Mucosa of descending colon (tissue), 3 donors: Measurements from ENCODE around the gene G6PC1. TPM values are rescaled to one million over a fixed set of nuclear protein-coding genes. Genes with fewer than 3 reads are reported as not detected.
A peak's percentile ranks its signal among the peaks of the same experiment; 100 is the strongest.
"Not testable (repeated sequence)": the region's sequence is repeated elsewhere in the genome, so short reads cannot be mapped to it uniquely, and the experiment has no call there.

Source experiments
- ATAC-seq: fragments of 200-7000 bp; cut with Tn5 transposase; one replicate; pipeline ENCODE4 v1.9.1; 2020; ENCODE audit warnings: mild to moderate bottlenecking, moderate library complexity
- DNase-seq, 3 donors: peaks; one replicate each; pipeline ENCODE4 v3.0.0-alpha.2; 2020
- H3K36me3 ChIP-seq: fragments of 200-600 bp; one replicate; pipeline ENCODE4 v1.8.0; 2021; ENCODE audit warnings: low read depth, mild to moderate bottlenecking
- H3K4me1 ChIP-seq: fragments of 200-600 bp; one replicate; pipeline ENCODE4 v1.8.0; 2021; ENCODE audit warnings: low read depth, mild to moderate bottlenecking
- H3K4me3 ChIP-seq: fragments of 200-600 bp; one replicate; pipeline ENCODE4 v1.8.0; 2021; ENCODE audit warnings: mild to moderate bottlenecking
- H3K9me3 ChIP-seq: fragments of 200-600 bp; one replicate; pipeline ENCODE4 v1.8.0; 2021; ENCODE audit warnings: mild to moderate bottlenecking
- intact Hi-C, 2 donors: fragments of 100-400 bp; cut with DNase I in 1 of 2; cut with micrococcal nuclease in 1 of 2; formaldehyde crosslinking; loops; one replicate each; pipeline versions ENCODE4 v1.11.0 to v1.11.1; 2022; cut with DNase I, micrococcal nuclease
- total RNA-seq, 3 donors: library from RNA; stranded (reverse); fragmentation: NEBNext Ultra II Directional in 2 of 3; extraction: Animal tissue kit (Norgen Biotek cat#: 25700) in 2 of 3; gene quantifications; one replicate each; pipeline versions ENCODE4 v1.2.1 to v1.2.4, GENCODE V29; 2021 to 2023
- TF ChIP-seq, protein P1 (sequence below): fragments of 200-600 bp; IDR thresholded peaks from one replicate; pipeline ENCODE4 v1.8.0; 2022; ENCODE audit warnings: antibody characterized with exemption, mild to moderate bottlenecking
- donor health status: DM: no; HTN: no; CAD: no; lungs with moderate emphysema.
- donor health status: DM: no; HTN: no; CAD: no.
- donor health status: DM: no; HTN: yes; CAD: no.

The G6PC1 gene
- total RNA-seq, 3 donors from 2014 or later: 0.67 TPM; not detected in 2

DNA sequence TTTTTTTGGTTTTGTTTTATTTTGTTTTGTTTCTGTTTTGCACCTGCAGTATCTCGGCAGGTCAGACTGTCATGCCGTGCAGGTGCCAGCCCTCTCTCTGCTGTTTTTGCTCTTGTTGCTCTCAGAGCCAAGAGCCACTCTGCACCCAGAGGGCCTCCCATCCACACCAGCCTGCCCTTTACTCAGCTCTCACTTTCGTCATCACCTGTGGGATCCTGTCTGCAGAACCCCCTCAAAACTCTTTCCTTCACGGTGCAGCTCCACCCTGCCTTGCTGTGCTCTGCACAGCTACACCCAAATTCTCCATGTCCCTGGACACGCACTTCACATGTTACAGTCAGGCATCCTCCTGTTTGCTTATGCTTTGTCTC is 47.0 kb upstream of the G6PC1 start:
- H3K4me3 ChIP-seq: no peak overlapping the region
- DNase-seq (peak in 1 of 3 donors; percentile 19), ATAC-seq (peak; percentile 8)
- no peaks in the 10 kb centered on the region for H3K36me3 ChIP-seq
- H3K9me3 ChIP-seq: no peaks in the 10 kb centered on the region
- TF ChIP-seq, protein P1, sequence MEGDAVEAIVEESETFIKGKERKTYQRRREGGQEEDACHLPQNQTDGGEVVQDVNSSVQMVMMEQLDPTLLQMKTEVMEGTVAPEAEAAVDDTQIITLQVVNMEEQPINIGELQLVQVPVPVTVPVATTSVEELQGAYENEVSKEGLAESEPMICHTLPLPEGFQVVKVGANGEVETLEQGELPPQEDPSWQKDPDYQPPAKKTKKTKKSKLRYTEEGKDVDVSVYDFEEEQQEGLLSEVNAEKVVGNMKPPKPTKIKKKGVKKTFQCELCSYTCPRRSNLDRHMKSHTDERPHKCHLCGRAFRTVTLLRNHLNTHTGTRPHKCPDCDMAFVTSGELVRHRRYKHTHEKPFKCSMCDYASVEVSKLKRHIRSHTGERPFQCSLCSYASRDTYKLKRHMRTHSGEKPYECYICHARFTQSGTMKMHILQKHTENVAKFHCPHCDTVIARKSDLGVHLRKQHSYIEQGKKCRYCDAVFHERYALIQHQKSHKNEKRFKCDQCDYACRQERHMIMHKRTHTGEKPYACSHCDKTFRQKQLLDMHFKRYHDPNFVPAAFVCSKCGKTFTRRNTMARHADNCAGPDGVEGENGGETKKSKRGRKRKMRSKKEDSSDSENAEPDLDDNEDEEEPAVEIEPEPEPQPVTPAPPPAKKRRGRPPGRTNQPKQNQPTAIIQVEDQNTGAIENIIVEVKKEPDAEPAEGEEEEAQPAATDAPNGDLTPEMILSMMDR: no peak
- intact Hi-C loops: no loop called here
- no peaks in the 10 kb centered on the region for H3K4me1 ChIP-seq

DNA sequence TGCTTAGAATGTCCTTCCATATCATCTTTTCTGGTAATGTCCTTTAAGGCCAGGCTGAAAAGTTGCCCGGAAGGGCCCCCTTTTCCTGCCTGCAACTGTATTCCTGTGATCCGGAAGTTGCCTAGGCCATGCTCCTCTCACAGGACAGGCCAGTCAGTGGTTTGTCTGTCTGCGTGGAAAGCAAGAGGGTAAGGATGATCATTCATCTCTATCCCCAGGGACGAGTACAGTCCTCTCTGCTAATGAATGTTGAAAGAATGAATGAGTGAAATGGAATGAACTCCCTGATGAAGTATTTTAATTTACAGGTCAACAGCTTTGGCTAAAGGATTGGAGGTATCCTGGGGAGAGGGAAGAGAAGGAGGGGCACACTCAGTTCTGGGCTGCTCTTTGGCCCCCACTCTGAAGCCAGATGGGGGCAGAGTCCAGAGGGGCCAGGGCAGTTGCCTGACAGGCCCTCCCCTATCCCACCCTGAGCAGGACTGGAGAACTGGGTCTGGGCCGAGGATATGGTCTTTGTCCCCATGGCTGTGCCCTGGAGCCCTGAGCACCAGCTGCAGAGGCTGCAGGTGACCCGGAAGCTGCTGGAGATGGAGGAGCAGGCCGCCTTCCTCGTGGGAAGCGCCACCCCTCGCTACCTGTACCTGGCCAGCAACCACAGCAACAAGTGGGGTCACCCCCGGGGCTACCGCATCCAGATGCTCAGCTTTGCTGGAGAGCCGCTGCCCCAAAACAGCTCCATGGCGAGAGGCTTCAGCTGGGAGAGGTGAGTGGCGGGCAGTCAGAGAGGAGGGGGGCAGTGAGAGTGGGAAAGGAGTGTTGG is 46.4 kb upstream of the G6PC1 start:
- intact Hi-C loops: no loop called here
- DNase-seq (peak in 1 of 3 donors; percentile 40), ATAC-seq (no peak)
- H3K36me3 ChIP-seq: no peaks in the 10 kb centered on the region
- H3K4me3 ChIP-seq: no peak overlapping the region
- TF ChIP-seq, protein P1: no peak
- H3K4me1 ChIP-seq: no peaks in the 10 kb centered on the region
- no peaks in the 10 kb centered on the region for H3K9me3 ChIP-seq

DNA sequence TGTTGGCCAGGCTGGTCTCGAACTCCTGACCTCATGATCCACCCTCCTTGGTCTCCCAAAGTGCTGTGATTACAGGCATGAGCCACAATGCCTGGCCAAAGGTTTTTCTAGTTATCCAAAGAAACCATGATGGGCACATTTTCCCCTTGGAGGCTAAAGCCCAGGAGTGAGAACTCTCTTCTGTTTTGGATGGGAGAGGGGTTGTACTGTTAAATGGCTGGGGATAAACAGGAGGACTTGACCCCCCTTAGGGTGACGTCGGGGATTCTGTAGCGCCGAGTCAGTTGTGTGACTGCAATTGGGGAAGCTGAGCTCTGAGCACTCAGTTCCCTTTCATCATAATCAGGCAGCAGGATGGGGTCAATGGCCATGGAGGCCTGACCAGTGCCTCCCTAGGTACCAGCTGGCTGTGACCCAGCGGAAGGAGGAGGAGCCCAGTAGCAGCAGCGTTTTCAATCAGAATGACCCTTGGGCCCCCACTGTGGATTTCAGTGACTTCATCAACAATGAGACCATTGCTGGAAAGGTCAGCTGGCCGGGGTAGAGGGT is 45.5 kb upstream of the G6PC1 start:
- ATAC-seq (no peak), DNase-seq (peak in 1 of 3 donors; percentile 15)
- TF ChIP-seq, protein P1: no peak
- no peak overlapping the region for H3K4me3 ChIP-seq
- H3K9me3 ChIP-seq: no peaks in the 10 kb centered on the region
- no peaks in the 10 kb centered on the region for H3K36me3 ChIP-seq
- intact Hi-C loops: no loop called here
- no peaks in the 10 kb centered on the region for H3K4me1 ChIP-seq

DNA sequence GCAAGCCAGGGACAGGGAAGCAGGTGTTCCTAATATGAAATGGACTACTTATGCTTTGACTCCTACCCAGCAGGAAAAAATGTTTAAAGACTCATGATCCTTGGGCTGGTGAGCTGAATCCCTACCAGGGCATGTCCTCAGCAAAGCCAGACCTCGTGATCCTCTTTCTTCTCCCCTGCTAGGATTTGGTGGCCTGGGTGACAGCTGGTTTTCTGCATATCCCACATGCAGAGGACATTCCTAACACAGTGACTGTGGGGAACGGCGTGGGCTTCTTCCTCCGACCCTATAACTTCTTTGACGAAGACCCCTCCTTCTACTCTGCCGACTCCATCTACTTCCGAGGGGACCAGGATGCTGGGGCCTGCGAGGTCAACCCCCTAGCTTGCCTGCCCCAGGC is 44.5 kb upstream of the G6PC1 start:
- ATAC-seq, H3K4me3 ChIP-seq, H3K36me3 ChIP-seq, intact Hi-C loops, H3K9me3 ChIP-seq, H3K4me1 ChIP-seq: not testable (repeated sequence)
- peak in 1 of 3 donors; percentile 1 for DNase-seq

DNA sequence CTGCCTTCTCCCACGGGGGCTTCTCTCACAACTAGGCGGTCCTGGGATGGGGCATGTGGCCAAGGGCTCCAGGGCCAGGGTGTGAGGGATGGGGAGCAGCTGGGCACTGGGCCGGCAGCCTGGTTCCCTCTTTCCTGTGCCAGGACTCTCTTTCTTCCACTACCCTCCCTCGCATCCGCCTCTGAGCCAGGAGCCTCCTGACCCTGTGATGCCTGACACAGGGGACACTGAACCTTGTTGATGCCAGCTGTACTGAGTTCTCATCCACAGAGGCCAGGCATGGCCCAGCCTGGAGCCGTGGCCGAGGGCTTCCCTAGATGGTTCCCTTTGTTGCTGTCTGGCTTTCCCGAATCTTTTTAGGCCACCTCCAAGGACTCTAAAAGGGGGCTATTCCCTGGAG is 44.1 kb upstream of the G6PC1 start:
- H3K36me3 ChIP-seq, H3K4me3 ChIP-seq, H3K9me3 ChIP-seq, ATAC-seq, H3K4me1 ChIP-seq, intact Hi-C loops: not testable (repeated sequence)
- peak in 1 of 3 donors; percentile 21 for DNase-seq

DNA sequence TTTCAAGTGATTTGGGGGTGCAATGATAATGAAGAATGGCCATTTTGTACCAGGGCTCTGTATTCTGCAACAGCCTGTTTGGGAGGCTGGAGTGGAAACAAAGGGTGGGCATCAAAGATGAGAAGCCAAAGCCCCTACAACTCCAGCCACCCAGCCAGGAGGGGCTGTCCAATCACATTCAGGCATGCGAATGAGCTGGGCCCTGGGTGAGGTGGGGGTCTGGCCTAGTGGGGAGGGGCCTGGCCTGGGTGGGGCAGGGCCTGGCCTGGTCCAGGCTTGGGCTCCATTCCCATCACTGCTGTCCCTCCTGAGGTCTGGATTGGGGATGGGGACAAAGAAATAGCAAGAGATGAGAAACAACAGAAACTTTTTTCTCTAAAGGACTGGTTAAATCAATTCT is 43.2 kb upstream of the G6PC1 start:
- intact Hi-C loops: no loop called here
- ATAC-seq: no peak
- H3K9me3 ChIP-seq: no peaks in the 10 kb centered on the region
- TF ChIP-seq, protein P1: no peak
- H3K4me1 ChIP-seq: no peaks in the 10 kb centered on the region
- H3K4me3 ChIP-seq: no peak overlapping the region
- peak in 1 of 3 donors; percentile 8 for DNase-seq
- no peaks in the 10 kb centered on the region for H3K36me3 ChIP-seq
